HCT116 (cell line): ENCODE results near the gene ANKRD13D.

Source experiments
- CBX3 ChIP-seq: IDR thresholded peaks from 2 replicates; pipeline ENCODE4 v1.6.1; 2012; ENCODE audit warnings: low read depth
- CTCF ChIP-seq, 3 experiments: fragments of 200-600 bp in 1 of 3; sonication (generic) in 1 of 3; IDR thresholded peaks in 2 of 3; conservative IDR thresholded peaks in 1 of 3; 2 replicates each; pipeline ENCODE4 v1.5.1; 2012 to 2017; ENCODE audit warnings: low read depth in 2 of 3, low read length in 2 of 3, antibody characterized with exemption in 1 of 3, borderline replicate concordance in 1 of 3, control low read depth in 1 of 3, mild to moderate bottlenecking in 1 of 3, mixed read lengths in 1 of 3, mixed run types in 1 of 3, moderate library complexity in 1 of 3; ENCODE audit not compliant: insufficient read depth in 1 of 3
- EGR1 ChIP-seq: IDR thresholded peaks from 2 replicates; pipeline ENCODE4 v1.6.1; 2012; ENCODE audit warnings: low read depth
- POLR2A ChIP-seq: IDR thresholded peaks from 2 replicates; pipeline ENCODE4 v1.7.0; 2011; ENCODE audit warnings: borderline replicate concordance; ENCODE audit not compliant: insufficient read depth, insufficient read length; ENCODE audit errors: extremely low read depth
- POLR2AphosphoS5 ChIP-seq: IDR thresholded peaks from 2 replicates; pipeline ENCODE4 v1.6.1; 2011; ENCODE audit warnings: mild to moderate bottlenecking, low read depth, low read length, moderate library complexity
- YY1 ChIP-seq: IDR thresholded peaks from 2 replicates; pipeline ENCODE4 v1.6.1; 2011; ENCODE audit warnings: low read length, low read depth, moderate library complexity, mild to moderate bottlenecking; ENCODE audit not compliant: insufficient replicate concordance; ENCODE audit errors: extremely low read depth
- ZFX ChIP-seq: fragments of 450-650 bp; IDR thresholded peaks from 2 replicates; pipeline ENCODE4 v1.6.1; 2017

GRCh38 chr11:67293090-67293489 lies 4.0 kb downstream of the ANKRD13D start:
- TF ChIP-seq EGR1 (no peak), CTCF (IDR thresholded peaks at IDR 0.05 in 2 of 3, conservative IDR thresholded peaks at IDR 0.05 in 1 of 3; ENCODE audit: borderline replicate concordance in 1 of 3, insufficient read depth in 1 of 3, low read depth in 2 of 3, low read length in 2 of 3) (no peak), POLR2AphosphoS5 (no peak), YY1 (no peak), POLR2A (no peak), ZFX (no peak), CBX3 (no peak)
